ENCODE results near the gene VWCE.

GRCh38 chr11:61329871-61330270 lies 34.8 kb upstream of the VWCE start:
- TF ChIP-seq, protein P1, sequence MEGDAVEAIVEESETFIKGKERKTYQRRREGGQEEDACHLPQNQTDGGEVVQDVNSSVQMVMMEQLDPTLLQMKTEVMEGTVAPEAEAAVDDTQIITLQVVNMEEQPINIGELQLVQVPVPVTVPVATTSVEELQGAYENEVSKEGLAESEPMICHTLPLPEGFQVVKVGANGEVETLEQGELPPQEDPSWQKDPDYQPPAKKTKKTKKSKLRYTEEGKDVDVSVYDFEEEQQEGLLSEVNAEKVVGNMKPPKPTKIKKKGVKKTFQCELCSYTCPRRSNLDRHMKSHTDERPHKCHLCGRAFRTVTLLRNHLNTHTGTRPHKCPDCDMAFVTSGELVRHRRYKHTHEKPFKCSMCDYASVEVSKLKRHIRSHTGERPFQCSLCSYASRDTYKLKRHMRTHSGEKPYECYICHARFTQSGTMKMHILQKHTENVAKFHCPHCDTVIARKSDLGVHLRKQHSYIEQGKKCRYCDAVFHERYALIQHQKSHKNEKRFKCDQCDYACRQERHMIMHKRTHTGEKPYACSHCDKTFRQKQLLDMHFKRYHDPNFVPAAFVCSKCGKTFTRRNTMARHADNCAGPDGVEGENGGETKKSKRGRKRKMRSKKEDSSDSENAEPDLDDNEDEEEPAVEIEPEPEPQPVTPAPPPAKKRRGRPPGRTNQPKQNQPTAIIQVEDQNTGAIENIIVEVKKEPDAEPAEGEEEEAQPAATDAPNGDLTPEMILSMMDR (IDR thresholded peaks at IDR 0.05), result no peak
- no peak for TF ChIP-seq POLR2A (IDR thresholded peaks at IDR 0.05)

Measured in right lobe of liver (tissue), 4 donors.